Keratinocyte (primary cell): ENCODE results near the gene MUC6. TPM values are rescaled to one million over a fixed set of nuclear protein-coding genes. Genes with fewer than 3 reads are reported as not detected.

ENCODE experiments used
- DNase-seq: peaks from one replicate; pipeline ENCODE4 v3.0.0-alpha.2; 2011; ENCODE audit warnings: low read depth, missing footprints, low spot score
- FAIRE-seq: peaks from 2 replicates; lab custom pipeline; 2011; peaks lifted over from hg19 to GRCh38; lab: Jason Lieb, UNC
- H2AFZ ChIP-seq: 2 replicates; pipeline ENCODE4 v1.6.0; 2012; ENCODE audit warnings: low read length, control low read depth, inconsistent platforms; ENCODE audit not compliant: control insufficient read depth
- H3K27ac ChIP-seq: 2 replicates; pipeline ENCODE4 v1.5.1; 2011; ENCODE audit warnings: low read length; ENCODE audit not compliant: control insufficient read depth, insufficient read depth
- H3K27me3 ChIP-seq: 3 replicates; pipeline ENCODE4 v1.6.0; 2011; ENCODE audit warnings: low read length; ENCODE audit not compliant: control insufficient read depth, insufficient read depth; ENCODE audit errors: extremely low read depth
- H3K36me3 ChIP-seq, 2 experiments: 2 replicates in 1 of 2; 3 replicates in 1 of 2; pipeline ENCODE4 v1.5.1; 2011; ENCODE audit warnings: low read length in 2 of 2, mild to moderate bottlenecking in 1 of 2; ENCODE audit not compliant: control insufficient read depth in 2 of 2, insufficient read depth in 2 of 2; ENCODE audit errors: extremely low read depth in 1 of 2
- H3K4me1 ChIP-seq: 3 replicates; pipeline ENCODE4 v1.5.1; 2011; ENCODE audit warnings: low read length; ENCODE audit not compliant: control insufficient read depth, insufficient read depth; ENCODE audit errors: extremely low read depth
- H3K4me2 ChIP-seq: 3 replicates; pipeline ENCODE4 v1.6.0; 2011; ENCODE audit warnings: low read depth, low read length; ENCODE audit not compliant: control insufficient read depth, insufficient read depth; ENCODE audit errors: extremely low read depth
- H3K4me3 ChIP-seq, 3 experiments: fragments of 200-600 bp in 1 of 3; sonication (generic) in 1 of 3; 2 replicates in 2 of 3; 3 replicates in 1 of 3; pipeline ENCODE4 v1.5.1; 2011 to 2016; ENCODE audit warnings: low read length in 3 of 3, mild to moderate bottlenecking in 3 of 3, control low read depth in 2 of 3, inconsistent platforms in 1 of 3, low read depth in 1 of 3, mixed read lengths in 1 of 3, mixed run types in 1 of 3, moderate library complexity in 1 of 3; ENCODE audit not compliant: control insufficient read depth in 2 of 3, insufficient read depth in 2 of 3; ENCODE audit errors: extremely low read depth in 1 of 3
- H3K79me2 ChIP-seq: 2 replicates; pipeline ENCODE4 v1.6.0; 2012; ENCODE audit warnings: low read length; ENCODE audit not compliant: control insufficient read depth, insufficient read depth
- H3K9ac ChIP-seq: 3 replicates; pipeline ENCODE4 v1.6.0; 2011; ENCODE audit warnings: low read length; ENCODE audit not compliant: control insufficient read depth, insufficient read depth; ENCODE audit errors: extremely low read depth
- H3K9me1 ChIP-seq: 3 replicates; pipeline ENCODE4 v1.6.0; 2011; ENCODE audit warnings: low read length; ENCODE audit not compliant: control insufficient read depth, insufficient read depth; ENCODE audit errors: extremely low read depth
- H3K9me3 ChIP-seq: 2 replicates; pipeline ENCODE4 v1.5.1; 2012; ENCODE audit warnings: low read depth, low read length; ENCODE audit not compliant: control insufficient read depth
- H4K20me1 ChIP-seq: 3 replicates; pipeline ENCODE4 v1.6.0; 2011; ENCODE audit warnings: low read length; ENCODE audit not compliant: control insufficient read depth, insufficient read depth; ENCODE audit errors: extremely low read depth
- EZH2 ChIP-seq: IDR thresholded peaks from one replicate; pipeline ENCODE4 v1.6.1; 2012; ENCODE audit warnings: inconsistent platforms, mild to moderate bottlenecking, low read length, moderate library complexity
- dilution Hi-C: fragments of 300-500 bp; cut with MboI; formaldehyde crosslinking; loops from one replicate; pipeline ENCODE4 v1.7.0; 2020; ENCODE audit warnings: low sequenced_read_pairs; ENCODE audit not compliant: extremely low pct_ligation_motif_present
- polyA plus RNA-seq, 5 experiments: library from polyadenylated mRNA; depleted of rRNA in 3 of 5; stranded (reverse) in 3 of 5; stranded (forward) in 1 of 5; unstranded in 1 of 5; fragments of >200 nt; gene quantifications; 1 replicate in 1 of 5; 2 replicates in 3 of 5; 3 replicates in 1 of 5; pipeline versions ENCODE4 v1.2.1 to v1.2.3, GENCODE V29; 2011 to 2012; ENCODE audit warnings: missing spikeins in 2 of 5, low read depth in 1 of 5, low replicate concordance in 1 of 5
- TF ChIP-seq, protein P1 (sequence below), 3 experiments: IDR thresholded peaks in 1 of 3; conservative IDR thresholded peaks in 1 of 3; optimal IDR thresholded peaks in 1 of 3; 2 replicates in 2 of 3; 3 replicates in 1 of 3; pipeline versions ENCODE3 to v1.5.1; 2011; ENCODE audit warnings: low read length in 3 of 3, mild to moderate bottlenecking in 3 of 3, moderate library complexity in 2 of 3, control low read depth in 1 of 3, inconsistent platforms in 1 of 3; ENCODE audit not compliant: insufficient read depth in 2 of 3; ENCODE audit errors: extremely low read depth in 1 of 3

The MUC6 gene
- polyA plus RNA-seq, 1 donor (not counting 4 experiments of a cell fraction or from before 2014, with no cell fraction given) = not detected

- Histone ChIP-seq H3K27ac (no peak overlapping the region), H3K27me3 (peaks cover 18% of the 10 kb centered on the region)
- no peak for DNase-seq
These were observed 4.1 kb upstream of the MUC6 start for GRCh38 chr11:1040428-1041148.

GRCh38 chr11:1039481-1040427 is 3.2 kb upstream of the MUC6 start:
- Histone ChIP-seq H3K4me1 (no peaks in the 10 kb centered on the region), H3K27ac (no peak overlapping the region), H3K4me3 (no peak overlapping the region), H4K20me1 (no peaks in the 10 kb centered on the region), H3K4me2 (no peak overlapping the region), H2AFZ (no peak overlapping the region), H3K9me3 (no peaks in the 10 kb centered on the region), H3K79me2 (no peaks in the 10 kb centered on the region), H3K9me1 (no peaks in the 10 kb centered on the region), H3K9ac (no peak overlapping the region), H3K36me3 (no peaks in the 10 kb centered on the region), H3K27me3 (peaks cover 18% of the 10 kb centered on the region)
- no peak for FAIRE-seq
- no peak for TF ChIP-seq EZH2
- TF ChIP-seq, protein P1, sequence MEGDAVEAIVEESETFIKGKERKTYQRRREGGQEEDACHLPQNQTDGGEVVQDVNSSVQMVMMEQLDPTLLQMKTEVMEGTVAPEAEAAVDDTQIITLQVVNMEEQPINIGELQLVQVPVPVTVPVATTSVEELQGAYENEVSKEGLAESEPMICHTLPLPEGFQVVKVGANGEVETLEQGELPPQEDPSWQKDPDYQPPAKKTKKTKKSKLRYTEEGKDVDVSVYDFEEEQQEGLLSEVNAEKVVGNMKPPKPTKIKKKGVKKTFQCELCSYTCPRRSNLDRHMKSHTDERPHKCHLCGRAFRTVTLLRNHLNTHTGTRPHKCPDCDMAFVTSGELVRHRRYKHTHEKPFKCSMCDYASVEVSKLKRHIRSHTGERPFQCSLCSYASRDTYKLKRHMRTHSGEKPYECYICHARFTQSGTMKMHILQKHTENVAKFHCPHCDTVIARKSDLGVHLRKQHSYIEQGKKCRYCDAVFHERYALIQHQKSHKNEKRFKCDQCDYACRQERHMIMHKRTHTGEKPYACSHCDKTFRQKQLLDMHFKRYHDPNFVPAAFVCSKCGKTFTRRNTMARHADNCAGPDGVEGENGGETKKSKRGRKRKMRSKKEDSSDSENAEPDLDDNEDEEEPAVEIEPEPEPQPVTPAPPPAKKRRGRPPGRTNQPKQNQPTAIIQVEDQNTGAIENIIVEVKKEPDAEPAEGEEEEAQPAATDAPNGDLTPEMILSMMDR (optimal IDR thresholded peaks at IDR 0.05 in 1 of 3, IDR thresholded peaks at IDR 0.05 in 1 of 3, conservative IDR thresholded peaks at IDR 0.05 in 1 of 3; ENCODE audit: extremely low read depth in 1 of 3, insufficient read depth in 2 of 3, low read length in 3 of 3) = no peak
- dilution Hi-C loops = no loop called here
- DNase-seq = no peak

More at GRCh38 chr11:1040428-1041148, 4.1 kb upstream of the MUC6 start:
- no peak overlapping the region for H3K9ac ChIP-seq
- H3K79me2 ChIP-seq = no peaks in the 10 kb centered on the region
- no peak overlapping the region for H3K4me3 ChIP-seq
- TF ChIP-seq, protein P1 (optimal IDR thresholded peaks at IDR 0.05 in 1 of 3, IDR thresholded peaks at IDR 0.05 in 1 of 3, conservative IDR thresholded peaks at IDR 0.05 in 1 of 3; ENCODE audit: extremely low read depth in 1 of 3, insufficient read depth in 2 of 3, low read length in 3 of 3) = no peak
- TF ChIP-seq EZH2 = no peak
- no peak overlapping the region for H2AFZ ChIP-seq
- H3K4me1 ChIP-seq = no peaks in the 10 kb centered on the region
- H3K36me3 ChIP-seq = no peaks in the 10 kb centered on the region
- no peaks in the 10 kb centered on the region for H4K20me1 ChIP-seq
- H3K9me3 ChIP-seq = no peaks in the 10 kb centered on the region
- dilution Hi-C loops = no loop called here
- H3K4me2 ChIP-seq = no peak overlapping the region
- FAIRE-seq = no peak
- no peaks in the 10 kb centered on the region for H3K9me1 ChIP-seq
